Uterus (tissue), 2 donors: ENCODE measurements around the gene ZNF609.

ENCODE experiments used
- CTCF ChIP-seq, 4 experiments: fragments of 200-600 bp in 2 of 4; fragments of 450-650 bp in 2 of 4; sonication (generic) in 2 of 4; IDR thresholded peaks; one replicate each; pipeline ENCODE4 v1.5.1; 2016 to 2019; ENCODE audit warnings: antibody characterized with exemption in 4 of 4, mild to moderate bottlenecking in 2 of 4, moderate library complexity in 1 of 4
- POLR2A ChIP-seq, 2 donors: fragments of 450-650 bp; IDR thresholded peaks; one replicate each; pipeline ENCODE4 v1.6.1; 2016; ENCODE audit warnings: antibody characterized with exemption in 2 of 2, mild to moderate bottlenecking in 1 of 2, moderate library complexity in 1 of 2

GRCh38 chr15:64731805-64732151 is 271.4 kb downstream of the ZNF609 start:
- TF ChIP-seq CTCF (IDR thresholded peaks at IDR 0.05), result no peak
- TF ChIP-seq POLR2A (IDR thresholded peaks at IDR 0.05), result no peak
